Measurements from ENCODE around the gene EXD3. TPM values are rescaled to one million over a fixed set of nuclear protein-coding genes. Genes with fewer than 3 reads are reported as not detected.

The EXD3 gene
- total and polyA plus RNA-seq, 2 of the 13 experiments (the other 11 are each of a cell fraction or from before 2014, with no cell fraction given): 2.7 to 4.8 TPM

DNA sequence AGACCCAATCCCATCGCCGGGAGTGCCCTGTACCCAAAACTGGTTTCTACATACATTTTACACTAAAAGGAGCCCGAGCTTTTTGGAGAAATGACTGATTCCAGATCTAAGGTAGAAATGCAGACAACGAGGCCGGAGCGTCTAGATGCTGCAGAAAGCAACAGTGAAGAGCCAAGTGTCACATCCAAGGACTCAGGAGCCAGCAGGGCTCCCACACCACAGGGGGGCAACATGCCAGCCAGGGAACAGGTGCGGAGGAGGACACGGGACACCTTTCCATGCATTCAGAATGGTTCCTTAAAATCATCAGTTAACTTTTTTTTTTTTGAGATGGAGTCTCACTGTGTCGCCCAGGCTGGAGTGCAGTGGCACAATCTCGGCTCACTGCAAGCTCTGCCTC lies 97.8 kb downstream of the EXD3 start:
- Histone ChIP-seq H3K27ac (ENCODE audit: extremely low read length, insufficient read depth, low read length) (no peak overlapping the region), H3K4me2 (ENCODE audit: low read depth, low read length) (no peak overlapping the region), H2AFZ (ENCODE audit: low read length) (no peak overlapping the region), H3K4me1 (ENCODE audit: insufficient read depth, low read length) (no peaks in the 10 kb centered on the region), H3K27me3 (ENCODE audit: control insufficient read depth in 1 of 2, insufficient read depth in 2 of 2, low read length in 2 of 2) (peaks cover 0 to 10% of the 10 kb centered on the region in 2 experiments; a peak in 4 of 5 replicates), H3K9me3 (ENCODE audit: low read length) (no peaks in the 10 kb centered on the region), H3K4me3 (replicated peaks in 1 of 3; ENCODE audit: insufficient read depth in 1 of 3, low read depth in 2 of 3, low read length in 3 of 3) (no peak overlapping the region), H3K9ac (ENCODE audit: insufficient read depth, low read depth, low read length) (no peak overlapping the region), H3K36me3 (replicated peaks in 1 of 2; ENCODE audit: control insufficient read depth in 1 of 2, insufficient read depth in 2 of 2, low read length in 2 of 2) (no peaks in the 10 kb centered on the region), H3K79me2 (ENCODE audit: insufficient read depth, low read length) (no peaks in the 10 kb centered on the region), H4K20me1 (ENCODE audit: insufficient read depth, low read length) (no peaks in the 10 kb centered on the region)
- TF ChIP-seq, protein P1, sequence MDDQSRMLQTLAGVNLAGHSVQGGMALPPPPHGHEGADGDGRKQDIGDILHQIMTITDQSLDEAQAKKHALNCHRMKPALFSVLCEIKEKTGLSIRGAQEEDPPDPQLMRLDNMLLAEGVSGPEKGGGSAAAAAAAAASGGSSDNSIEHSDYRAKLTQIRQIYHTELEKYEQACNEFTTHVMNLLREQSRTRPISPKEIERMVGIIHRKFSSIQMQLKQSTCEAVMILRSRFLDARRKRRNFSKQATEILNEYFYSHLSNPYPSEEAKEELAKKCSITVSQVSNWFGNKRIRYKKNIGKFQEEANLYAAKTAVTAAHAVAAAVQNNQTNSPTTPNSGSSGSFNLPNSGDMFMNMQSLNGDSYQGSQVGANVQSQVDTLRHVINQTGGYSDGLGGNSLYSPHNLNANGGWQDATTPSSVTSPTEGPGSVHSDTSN (CRISPR knock-in tag; IDR thresholded peaks at IDR 0.05; ENCODE audit: borderline replicate concordance): no peak
- TF ChIP-seq U2AF2 (IDR thresholded peaks at IDR 0.05; ENCODE audit: low read depth, low read length) (no peak), ZNF580 (CRISPR knock-in tag; IDR thresholded peaks at IDR 0.05; ENCODE audit: borderline replicate concordance, low read depth) (no peak), IKZF1 (IDR thresholded peaks at IDR 0.05) (no peak), ZNF883 (CRISPR knock-in tag; IDR thresholded peaks at IDR 0.05; ENCODE audit: not compliant biosample characterization) (no peak), NR2F1 (CRISPR knock-in tag; IDR thresholded peaks at IDR 0.05) (no peak), YEATS4 (CRISPR knock-in tag; IDR thresholded peaks at IDR 0.05; ENCODE audit: borderline replicate concordance) (no peak)
- in situ Hi-C loops (cut with HindIII; ENCODE audit: extremely low pct_ligation_motif_present, low pct_unique_long_range_greater_than_20kb) (no loop called here), intact Hi-C loops (cut with micrococcal nuclease; ENCODE audit: unreplicated experiment) (no loop called here)
- ChIA-PET CTCF (ENCODE audit: low intra/inter-chr PET ratio, low total read pairs) (no interaction called here), POLR2A (no interaction called here)
- WGBS (ENCODE audit: low lambda C conversion rate): 58% methylated on average over 10 of the region's 10 CpGs
- BruUV-seq (replicated peaks): no TSS peak
- no peak for FAIRE-seq
- no peak for ATAC-seq
- no peak for DNase-seq (ENCODE audit: low spot score)
